Activated T-helper 1 cell treated with Interleukin-2 at 50 U/mL for 16 hours (primary cell): ENCODE measurements around the gene CDYL.

ENCODE experiments used
- DNase-seq: peaks from one replicate; pipeline ENCODE4 v3.0.0-alpha.2; 2020; ENCODE audit warnings: low read depth

The CDYL gene

DNA sequence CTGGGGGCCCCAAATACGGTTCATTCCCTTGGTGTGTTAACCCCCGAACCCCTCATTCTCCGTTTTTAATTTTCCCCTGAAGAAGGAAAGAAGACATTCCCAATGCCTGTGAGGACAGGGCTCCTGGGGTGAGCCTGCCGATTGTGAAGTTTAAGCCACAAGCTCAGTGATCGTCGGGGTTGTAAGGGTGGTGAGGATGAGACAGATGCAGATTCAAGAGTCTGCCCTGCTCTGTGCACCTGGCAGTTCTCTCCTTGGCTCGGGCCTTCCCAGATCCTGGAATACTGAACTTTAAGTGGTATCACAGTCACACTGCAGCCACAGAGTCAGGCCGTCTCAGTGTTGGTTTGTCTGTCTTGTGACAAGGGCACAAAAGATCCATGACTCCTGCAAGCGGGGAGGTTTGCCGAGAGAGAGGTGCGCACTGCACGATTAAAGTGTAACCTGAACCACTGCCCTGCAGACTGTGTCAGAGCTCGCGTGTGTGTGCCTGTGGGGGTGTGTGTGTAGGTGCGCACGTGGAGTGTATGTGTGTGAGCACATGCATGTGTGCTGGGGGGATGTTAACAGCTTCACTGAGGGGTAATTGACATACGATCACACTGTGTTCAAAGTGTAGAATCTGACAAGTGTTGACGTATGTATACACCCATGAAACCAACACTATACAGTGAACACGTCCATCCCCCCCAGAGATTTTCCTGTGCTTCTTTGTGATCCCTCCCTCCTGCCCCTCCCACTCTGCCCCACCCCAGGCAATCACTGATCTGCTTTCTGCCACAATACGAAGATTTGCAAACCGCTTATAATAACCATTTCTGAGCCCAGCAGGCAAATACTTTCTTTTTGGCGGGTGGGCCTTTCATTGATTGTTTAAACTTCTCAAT, 188.7 kb downstream of the CDYL start:
- no peak for DNase-seq

DNA sequence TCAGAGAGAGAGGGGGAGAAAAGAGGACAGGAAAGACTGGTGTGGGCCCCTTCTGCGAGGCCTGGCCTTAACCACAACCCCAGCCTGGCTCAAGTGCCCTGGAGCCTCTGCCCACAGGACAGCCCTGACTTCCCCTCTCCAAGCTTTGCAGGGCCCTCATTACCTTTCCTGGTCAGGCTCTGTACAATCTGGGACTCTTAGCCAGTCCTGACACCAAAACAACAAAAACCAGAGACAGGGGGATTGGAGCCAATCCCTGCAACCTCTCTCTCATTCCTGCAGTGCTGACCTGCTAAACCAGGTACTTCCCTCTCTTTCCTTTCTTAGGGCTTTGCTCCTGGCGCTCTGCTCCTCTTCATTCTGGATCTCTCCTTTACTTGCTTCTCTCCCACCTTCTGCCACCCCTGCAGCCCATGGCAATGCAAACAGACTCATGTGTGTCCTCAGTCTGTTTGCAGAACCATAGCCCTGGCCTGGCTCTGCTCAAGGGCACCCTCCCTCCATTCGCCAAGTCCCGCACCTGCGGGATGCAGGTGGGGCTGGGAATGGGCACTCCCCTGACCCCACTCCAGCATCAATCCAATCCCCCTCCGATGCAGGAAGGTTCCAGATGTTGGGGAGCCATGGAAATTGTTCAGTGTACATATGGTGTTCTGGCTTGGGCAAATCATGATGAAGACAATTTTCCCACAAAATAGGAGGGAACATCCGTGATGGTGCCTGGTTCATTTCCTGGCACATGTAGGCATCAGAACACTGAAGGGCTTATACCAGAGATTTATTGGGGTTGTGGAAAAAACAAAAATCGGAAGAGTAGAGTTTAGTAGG, 189.6 kb downstream of the CDYL start:
- DNase-seq = no peak

DNA sequence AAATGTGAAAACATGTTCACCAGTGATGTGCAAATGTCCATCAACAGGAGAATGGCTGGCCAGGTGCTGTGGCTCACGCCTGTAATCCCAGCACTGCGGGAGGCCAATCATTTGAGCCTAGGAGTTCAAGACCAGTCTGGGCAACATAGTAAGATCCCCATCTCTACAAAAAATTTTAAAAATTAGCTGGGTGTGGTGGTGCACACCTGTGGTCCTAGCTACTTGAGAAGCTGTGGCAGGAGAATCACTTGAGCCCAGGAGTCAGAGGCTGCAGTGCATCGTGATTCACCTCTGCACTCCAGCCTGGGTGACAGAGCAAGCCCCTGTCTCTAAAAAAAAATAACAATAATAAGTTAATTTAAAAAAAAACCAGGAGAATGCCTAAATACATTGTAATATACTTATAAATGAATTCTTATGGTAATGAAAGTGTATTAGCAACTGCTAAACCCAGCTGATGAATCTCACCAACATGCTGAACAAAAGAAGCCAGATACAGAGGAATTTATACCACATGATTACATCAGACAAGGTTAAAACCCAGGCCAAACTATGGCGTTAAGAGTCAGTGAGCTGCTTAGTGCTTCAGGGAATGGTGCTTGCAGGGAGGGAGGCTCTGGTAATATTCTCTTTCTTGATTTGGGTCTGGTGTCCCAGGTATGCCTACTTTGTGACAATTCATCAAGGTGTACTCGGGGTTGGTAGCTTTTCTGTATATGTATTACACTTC, 191.3 kb downstream of the CDYL start:
- DNase-seq = no peak

DNA sequence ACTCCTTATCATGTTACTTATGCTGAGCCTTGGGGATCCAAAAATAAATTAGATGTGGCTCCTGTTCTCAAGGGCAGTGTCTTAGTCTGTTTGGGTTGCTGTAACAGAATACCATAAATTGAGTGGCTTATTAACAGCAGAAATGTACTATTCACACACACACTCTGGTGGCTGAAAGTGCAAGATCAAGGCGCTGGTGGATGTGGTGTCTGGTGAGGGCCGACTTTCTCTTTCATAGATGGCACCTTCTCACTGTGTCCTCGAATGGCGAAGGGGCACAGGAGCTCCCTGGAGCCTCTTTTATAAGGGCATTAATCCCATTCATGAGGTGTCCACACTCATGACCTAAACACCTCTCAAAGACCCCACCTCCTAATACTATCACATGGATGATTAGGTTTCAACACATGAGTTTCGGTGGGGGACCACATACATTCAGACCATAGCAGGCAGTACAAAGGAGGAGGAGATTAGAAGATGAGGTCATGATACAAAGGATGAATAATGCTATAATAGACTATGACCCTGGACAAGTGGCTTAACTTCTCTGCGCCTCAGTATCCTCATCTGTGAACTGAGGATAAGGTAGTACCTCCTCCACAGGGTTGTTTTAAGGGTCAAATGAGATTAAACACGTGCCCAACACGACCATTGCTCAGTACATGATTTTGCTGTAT, 193.5 kb downstream of the CDYL start:
- no peak for DNase-seq

DNA sequence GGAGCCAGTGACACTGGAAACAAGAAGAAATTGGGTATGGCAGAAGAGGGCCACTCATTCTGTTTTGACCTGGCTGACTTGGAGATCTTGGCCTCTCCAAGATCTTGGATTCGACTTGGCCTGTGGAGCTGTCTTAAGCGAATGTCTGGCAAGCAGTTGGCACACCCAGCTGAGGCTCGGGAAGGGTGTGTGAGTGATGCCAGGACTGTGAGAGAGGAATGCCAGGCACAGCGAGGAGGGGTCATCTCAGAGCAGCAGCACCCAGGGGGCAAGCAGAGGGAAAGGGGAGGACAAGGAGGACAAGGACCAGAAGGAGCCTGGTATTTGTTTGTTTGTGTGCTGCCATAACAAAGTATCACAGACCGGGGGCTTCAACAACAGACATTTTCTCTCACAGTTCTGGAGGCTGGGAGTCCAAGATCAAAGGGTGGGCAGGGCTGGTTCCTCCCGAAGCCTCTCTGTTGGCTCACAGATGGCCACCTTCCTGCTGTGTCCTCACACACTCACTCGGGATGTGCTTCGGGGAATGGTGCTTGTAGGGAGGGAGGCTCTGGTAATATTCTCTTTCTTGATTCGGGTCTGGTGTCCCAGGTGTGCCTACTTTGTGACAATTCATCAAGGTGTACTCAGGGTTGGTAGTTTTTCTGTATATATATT, 194.7 kb downstream of the CDYL start:
- DNase-seq = no peak

DNA sequence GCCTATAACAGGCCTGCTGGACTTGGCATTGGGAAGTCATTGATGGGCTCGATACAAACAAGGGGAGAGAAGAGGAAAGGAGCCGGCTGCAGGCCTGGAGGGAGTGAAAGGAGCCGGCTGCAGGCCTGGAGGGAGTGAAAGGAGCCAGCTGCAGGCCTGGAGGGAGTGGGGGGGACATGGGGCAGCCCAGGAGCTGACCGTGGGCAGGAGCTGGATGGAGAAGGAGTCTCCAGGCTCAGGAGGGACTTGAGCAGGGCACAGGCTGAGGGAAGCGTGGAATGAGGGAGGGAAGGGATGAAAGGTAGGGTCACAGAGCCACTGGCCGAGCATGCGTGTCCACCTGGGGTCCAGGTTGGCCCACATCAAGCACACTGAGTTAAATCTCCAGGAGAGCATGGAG, 195.6 kb downstream of the CDYL start:
- no peak for DNase-seq

DNA sequence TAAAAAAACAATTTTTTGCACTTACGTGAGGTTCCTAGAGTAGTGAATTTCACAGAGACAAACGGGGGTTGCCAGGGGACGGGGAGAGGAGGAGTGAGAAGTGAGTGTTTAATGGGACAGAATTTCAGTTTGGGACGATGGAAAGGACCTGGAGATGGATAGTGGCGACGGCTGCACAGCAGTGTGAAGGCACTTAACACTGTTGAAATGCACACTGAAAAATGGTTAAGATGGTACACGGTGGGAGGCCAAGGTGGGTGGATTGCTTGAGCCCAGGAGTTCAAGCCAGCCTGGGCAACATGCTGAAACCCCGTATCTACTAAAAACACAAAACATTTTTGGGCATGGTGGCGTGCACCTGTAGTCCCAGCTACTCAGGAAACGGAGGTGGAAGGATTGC, 196.2 kb downstream of the CDYL start:
- no peak for DNase-seq

DNA sequence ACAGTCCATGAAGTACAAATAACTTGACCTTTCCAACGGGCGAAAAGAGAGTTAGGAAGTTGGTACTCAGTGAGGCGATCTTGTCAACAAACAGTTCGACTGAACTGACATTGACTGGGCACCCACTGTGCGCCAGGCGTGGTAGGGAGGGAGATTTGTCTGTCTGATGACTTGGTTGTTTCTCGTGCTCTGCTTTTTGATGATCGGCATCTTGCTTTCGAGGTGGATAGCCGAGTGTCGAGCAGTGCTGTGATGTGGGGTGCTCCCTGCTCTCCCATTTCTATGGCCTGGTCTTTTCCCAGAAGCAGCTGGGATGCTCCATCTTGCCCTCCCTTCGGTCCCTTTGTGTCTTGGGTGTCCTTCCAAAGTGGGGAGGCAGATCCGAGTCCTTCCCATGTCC, 197.2 kb downstream of the CDYL start:
- DNase-seq = no peak

DNA sequence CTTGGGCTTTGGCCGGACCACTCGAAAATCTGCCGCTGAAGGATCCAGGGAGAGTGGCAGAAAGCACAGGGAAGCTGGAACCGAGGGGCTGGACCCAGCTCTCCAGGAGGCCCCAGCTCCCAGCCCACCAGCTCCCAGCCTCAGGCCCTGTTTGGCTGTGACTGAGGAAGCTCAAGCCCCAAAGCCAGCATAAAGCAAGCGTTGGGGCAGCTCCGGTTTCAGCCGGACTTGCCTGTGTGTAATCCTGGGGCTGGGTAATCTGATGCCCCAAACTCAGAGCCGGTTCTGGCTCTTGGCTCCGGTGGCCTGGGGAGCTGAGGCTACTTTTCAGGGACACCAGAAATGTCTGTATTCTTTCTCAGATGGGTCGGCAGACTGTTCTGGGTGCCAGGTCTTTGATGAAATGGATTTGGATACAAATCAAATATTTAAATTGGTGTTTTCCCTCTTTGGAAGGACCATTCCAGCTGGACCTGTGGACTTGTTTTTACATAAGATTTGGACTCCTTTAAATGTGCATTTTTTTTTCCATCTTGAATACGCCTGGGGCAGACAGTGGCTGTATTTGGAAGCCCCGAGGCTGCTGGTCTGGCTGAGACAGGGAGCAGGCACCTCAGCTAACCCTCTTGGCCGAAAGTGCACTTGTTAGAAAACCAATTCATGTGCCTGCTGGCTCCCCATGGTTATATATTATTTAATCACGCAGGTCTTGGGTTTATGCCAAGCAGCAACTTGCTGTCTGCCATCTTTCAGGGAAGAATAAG, 198.0 kb downstream of the CDYL start:
- DNase-seq = no peak

DNA sequence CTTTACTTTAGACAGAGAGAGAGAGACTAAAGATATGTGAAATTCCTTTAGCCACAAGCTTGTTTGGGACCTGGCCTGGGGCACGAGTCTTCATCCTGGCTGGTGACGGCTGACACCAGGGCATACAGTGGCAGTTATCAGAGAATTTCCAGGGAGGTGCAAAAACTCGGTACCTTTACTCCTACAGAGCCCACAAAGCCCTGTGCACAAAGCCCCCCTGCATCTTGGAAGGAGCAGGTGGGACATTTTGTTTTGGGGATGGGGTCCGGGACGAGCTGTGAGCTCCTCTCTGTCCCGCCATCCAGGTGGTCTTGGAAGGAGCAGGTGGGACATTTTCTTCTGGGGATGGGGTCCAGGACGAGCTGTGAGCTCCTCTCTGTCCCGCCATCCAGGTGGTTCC, 198.8 kb downstream of the CDYL start:
- DNase-seq = no peak

DNA sequence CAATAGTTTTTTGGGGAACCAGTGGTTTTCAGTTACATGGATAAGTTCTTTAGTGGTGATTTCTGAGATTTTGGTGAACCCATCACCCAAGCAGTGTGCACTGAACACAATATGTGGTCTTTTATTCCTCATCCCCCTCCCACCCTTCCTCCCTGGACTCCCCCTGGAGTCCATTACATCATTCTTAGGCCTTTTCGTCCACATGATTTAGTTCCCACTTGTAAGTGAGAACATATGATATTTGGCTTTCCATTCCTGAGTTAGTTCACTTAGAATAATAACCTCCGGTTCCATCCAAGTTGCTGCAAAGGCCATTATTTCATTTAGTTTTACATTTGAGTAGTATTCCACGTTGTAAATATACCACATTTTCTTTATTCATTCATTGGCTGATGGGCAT, 199.3 kb downstream of the CDYL start:
- no peak for DNase-seq

DNA sequence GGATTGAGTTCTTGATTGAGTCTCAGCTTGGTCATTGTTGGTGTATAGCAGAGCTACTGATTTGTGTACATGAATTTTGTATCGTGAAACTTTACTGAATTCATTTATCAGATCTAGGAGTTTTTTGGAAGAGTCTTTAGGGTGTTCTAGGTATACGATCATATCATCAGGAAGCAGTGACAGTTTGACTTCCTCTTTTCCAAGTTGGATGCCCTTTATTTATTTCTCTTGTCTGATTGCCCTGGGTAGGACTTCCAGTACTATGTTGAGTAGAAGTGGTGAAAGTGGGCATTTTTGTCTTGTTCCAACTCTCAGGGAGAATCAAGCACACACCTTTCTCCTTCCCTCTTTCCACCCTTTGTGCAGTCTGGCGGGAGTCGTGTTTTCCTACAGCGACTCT, 201.3 kb downstream of the CDYL start:
- no peak for DNase-seq

DNA sequence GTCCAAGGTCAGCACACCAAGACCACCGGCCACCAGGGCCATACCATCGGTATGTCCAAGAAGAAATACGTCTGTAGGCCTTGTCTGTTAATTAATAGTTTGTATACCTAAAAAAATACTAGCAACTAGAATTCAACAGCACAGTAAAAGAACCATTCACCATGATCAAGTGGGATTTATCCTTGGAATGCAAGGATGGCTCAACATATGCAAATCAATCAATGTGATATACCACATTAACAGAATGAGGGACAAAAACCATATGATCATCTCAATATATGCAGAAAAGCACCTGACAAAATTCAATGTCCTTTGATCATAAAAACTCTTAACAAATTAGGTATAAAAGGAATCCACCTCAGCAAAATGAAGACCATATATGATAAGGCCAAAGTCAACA, 203.2 kb downstream of the CDYL start:
- no peak for DNase-seq

DNA sequence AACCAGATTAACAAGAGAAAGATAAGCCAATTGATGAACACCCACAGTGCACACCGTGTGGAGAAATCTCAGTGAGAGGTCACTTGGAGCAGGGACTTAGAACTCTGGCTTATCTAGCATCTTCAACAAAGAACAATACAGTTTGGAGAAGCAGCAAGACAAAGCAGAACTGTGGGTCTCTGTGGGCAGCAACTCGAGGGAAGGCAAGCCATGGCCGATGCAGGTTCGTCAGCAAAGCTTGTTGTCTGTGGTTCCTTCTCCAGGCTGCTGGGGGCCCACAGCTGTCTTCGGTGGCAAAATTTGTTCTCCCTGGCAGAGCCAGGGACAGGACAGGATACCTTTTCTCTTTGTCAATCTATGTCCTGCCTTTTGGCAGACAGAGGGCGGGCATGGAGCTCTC, 205.6 kb downstream of the CDYL start:
- DNase-seq = no peak

DNA sequence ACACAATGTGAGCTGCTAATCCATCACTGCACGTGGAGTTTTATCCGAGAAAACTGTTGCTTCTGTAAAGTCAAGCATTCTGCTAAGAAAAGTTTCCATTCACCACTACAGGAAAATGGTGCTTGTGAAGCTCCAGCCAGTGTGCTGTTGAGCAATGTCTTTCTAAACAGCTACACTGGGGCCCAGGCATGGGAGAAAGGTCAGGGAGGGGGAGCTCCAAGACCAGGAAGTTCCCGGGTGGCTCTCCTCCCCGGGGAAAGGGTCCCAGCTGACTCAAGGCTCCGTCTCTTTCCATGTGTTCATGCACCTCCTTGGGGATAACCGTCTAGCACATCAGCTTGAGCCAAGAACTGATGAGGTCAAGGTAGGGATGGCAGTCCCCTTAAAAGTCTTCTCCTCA, 207.1 kb downstream of the CDYL start:
- DNase-seq = no peak

DNA sequence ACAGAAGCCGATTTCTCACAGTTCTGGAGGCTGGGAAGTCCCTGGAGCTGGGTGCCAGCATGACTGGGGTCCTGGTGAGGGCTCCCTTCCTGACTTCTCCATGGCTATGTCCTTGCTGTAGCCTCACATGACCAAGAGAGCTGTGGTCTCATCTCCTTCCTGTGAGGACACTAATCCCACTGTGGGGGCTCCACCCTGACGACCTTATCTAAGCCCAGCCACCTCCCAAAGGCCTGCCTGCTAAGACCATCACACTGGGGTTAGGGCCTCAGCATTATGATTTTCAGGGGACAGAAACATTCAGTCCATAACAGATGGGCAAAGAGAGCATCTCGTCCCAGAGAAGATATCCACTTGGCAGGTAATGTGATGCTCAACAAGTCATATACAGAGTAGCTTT, 210.8 kb downstream of the CDYL start:
- DNase-seq = no peak

DNA sequence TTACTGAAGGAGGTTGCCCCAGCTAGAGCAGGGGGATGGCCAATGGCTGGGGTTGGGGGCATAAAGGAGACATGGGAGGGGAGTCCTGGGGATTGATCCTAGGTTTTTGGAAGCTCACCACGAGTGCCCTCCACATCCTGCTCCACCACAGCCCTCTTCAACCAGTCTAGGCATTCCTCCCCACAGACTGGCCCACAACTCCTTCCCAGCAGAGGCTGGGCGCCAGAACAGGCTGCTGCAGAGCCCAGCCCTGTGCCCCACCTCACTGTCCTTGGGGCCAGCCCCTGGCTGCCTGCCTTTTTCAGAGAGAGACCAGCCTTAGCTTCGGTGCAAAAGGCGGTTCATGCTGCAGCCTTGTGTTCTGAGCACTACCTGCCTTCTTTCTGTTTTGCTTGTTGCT, 211.2 kb downstream of the CDYL start:
- no peak for DNase-seq

DNA sequence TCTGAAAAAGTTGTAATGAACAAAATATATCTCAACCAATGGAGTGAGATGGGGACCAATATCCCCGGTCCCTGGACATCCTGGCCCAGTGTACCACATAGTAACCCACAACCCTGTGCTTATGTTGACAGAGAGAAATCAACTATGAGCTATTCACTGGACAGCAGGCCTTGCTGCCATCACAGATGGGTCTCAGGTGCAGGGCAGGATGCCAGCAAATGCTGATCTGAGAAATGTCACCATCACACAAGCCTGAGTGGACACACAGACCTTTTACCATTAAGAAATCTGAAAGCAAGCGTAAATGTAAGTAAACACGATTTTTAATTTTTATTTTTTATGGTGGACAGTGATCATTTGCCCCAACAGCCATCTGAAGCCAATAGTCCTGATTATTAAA, 218.5 kb downstream of the CDYL start:
- no peak for DNase-seq

DNA sequence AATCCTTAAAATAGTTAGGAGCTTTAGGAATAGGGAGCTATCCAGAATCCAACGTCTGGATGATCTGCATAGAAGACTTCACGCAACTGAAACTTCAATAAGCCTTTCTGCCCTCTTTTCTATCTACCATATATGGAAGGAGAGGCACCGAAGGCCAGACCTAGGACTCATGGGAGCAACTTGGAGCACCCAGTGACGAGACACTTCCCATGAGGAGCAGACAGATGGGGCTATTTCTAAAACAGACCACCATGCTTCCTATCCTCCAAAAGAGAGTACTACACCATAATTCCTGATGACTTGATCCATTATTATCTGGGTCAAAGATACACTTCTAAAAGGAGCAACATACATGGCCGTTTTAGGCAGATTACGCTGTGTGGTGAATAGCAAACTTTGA, 221.7 kb downstream of the CDYL start:
- DNase-seq = no peak

DNA sequence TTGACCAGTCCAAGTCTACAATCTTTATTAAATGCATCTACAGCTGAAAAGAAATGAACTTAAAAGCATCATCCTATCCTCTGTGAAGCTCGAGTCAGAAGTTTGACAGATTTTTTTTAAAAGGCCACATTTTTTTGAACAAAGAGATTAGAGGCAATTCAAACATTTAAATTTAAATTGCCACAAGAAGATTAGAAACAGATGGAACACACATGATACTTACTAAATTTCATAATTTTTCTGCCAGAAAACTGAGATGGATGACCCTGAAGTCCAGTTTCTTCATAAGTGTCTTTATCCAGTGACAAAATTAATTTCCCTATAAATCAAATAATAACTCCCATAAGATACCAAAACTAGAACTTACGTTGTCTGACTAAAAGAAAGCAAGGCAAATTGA, 223.4 kb downstream of the CDYL start:
- no peak for DNase-seq
